Peyer's patch (tissue), 4 donors: ENCODE measurements around the gene GNGT1. TPM values are rescaled to one million over a fixed set of nuclear protein-coding genes. Genes with fewer than 3 reads are reported as not detected.
"Not testable (repeated sequence)": the region's sequence is repeated elsewhere in the genome, so short reads cannot be mapped to it uniquely, and the experiment has no call there.

Experiments used
- DNase-seq, 3 donors: peaks; one replicate each; pipeline ENCODE4 v3.0.0-alpha.2; 2017 to 2019
- H3K27ac ChIP-seq, 4 donors: fragments of 200-600 bp; sonication (generic); one replicate each; pipeline ENCODE4 v1.5.1; 2016 to 2019
- H3K27me3 ChIP-seq, 2 donors: fragments of 200-600 bp; sonication (generic); one replicate each; pipeline ENCODE4 v1.5.1; 2019
- H3K36me3 ChIP-seq, 3 donors: fragments of 200-600 bp; sonication (generic); one replicate each; pipeline ENCODE4 v1.5.1; 2016 to 2019
- H3K4me1 ChIP-seq, 4 donors: fragments of 200-600 bp; sonication (generic); one replicate each; pipeline ENCODE4 v1.5.1; 2016 to 2019
- H3K4me3 ChIP-seq, 4 donors: fragments of 200-600 bp; sonication (generic); 1 replicate in 3 of 4; 2 replicates in 1 of 4; pipeline ENCODE4 v1.5.1; 2016 to 2019; ENCODE audit warnings: mild to moderate bottlenecking in 1 of 4
- H3K9me3 ChIP-seq, 4 donors: fragments of 200-600 bp; sonication (generic); one replicate each; pipeline ENCODE4 v1.5.1; 2016 to 2019; ENCODE audit warnings: mild to moderate bottlenecking in 1 of 4
- POLR2A ChIP-seq, 2 donors: fragments of 450-650 bp; IDR thresholded peaks; one replicate each; pipeline ENCODE4 v1.5.1; 2017; ENCODE audit warnings: antibody characterized with exemption in 2 of 2, mild to moderate bottlenecking in 2 of 2, moderate library complexity in 2 of 2
- total RNA-seq, 4 donors: library from RNA; depleted of rRNA; stranded (reverse); fragments of >200 nt; gene quantifications; one replicate each; pipeline ENCODE4 v1.1.0, GENCODE V29; 2016
- TF ChIP-seq, protein P1 (sequence below), 6 experiments: fragments of 450-650 bp in 4 of 6; fragments of 200-600 bp in 2 of 6; sonication (generic) in 1 of 6; IDR thresholded peaks; one replicate each; pipeline ENCODE4 v1.5.1; 2017 to 2019; ENCODE audit warnings: antibody characterized with exemption in 6 of 6, mild to moderate bottlenecking in 3 of 6, moderate library complexity in 1 of 6

The GNGT1 gene
- total RNA-seq, 4 donors from 2014 or later = not detected

DNA sequence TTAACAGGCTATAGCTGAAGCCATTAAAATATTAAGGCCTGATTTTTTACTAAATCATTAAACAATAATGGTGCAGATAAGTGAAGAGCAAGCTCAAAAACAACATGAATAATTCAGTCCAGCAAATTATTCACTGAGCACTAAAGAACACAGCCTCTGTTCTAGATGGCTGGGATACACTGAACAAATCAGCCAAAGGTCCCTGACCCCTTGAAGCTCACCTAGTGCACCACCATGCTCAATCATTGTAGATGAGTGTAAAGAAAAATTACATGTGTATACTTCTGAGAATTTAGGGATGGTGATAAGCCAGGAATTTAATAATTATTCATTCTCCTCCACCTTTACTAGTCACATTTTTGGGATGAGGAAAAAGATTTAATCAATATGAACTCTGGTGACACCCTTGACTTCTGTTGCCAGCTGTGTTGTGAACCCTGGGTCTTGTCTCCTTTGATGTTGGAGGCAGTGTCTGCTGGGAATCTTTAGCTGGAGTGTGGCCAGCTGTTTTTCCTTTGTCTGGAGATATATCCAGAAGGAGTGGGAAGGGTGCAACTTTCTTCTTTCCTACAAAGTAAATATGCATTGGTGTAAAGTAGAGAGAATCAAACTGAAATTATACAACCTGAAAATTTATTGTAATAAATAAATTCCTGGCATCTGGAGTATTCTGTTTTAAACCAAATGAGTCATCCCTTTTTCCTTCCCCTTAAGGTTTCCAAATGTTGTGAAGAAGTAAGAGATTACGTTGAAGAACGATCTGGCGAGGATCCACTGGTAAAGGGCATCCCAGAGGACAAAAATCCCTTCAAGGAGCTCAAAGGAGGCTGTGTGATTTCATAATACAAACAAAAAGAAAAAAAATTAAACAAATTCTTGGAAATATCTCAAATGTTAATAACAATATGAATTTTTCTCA, 4.0 kb downstream of the GNGT1 start:
- Histone ChIP-seq H3K27ac (no peak overlapping the region), H3K4me1 (no peaks in the 10 kb centered on the region), H3K27me3 (no peaks in the 10 kb centered on the region), H3K9me3 (no peaks in the 10 kb centered on the region), H3K4me3 (no peak overlapping the region), H3K36me3 (no peaks in the 10 kb centered on the region)
- TF ChIP-seq, protein P1, sequence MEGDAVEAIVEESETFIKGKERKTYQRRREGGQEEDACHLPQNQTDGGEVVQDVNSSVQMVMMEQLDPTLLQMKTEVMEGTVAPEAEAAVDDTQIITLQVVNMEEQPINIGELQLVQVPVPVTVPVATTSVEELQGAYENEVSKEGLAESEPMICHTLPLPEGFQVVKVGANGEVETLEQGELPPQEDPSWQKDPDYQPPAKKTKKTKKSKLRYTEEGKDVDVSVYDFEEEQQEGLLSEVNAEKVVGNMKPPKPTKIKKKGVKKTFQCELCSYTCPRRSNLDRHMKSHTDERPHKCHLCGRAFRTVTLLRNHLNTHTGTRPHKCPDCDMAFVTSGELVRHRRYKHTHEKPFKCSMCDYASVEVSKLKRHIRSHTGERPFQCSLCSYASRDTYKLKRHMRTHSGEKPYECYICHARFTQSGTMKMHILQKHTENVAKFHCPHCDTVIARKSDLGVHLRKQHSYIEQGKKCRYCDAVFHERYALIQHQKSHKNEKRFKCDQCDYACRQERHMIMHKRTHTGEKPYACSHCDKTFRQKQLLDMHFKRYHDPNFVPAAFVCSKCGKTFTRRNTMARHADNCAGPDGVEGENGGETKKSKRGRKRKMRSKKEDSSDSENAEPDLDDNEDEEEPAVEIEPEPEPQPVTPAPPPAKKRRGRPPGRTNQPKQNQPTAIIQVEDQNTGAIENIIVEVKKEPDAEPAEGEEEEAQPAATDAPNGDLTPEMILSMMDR (IDR thresholded peaks at IDR 0.05) = no peak
- no peak for TF ChIP-seq POLR2A (IDR thresholded peaks at IDR 0.05)
- no peak for DNase-seq

DNA sequence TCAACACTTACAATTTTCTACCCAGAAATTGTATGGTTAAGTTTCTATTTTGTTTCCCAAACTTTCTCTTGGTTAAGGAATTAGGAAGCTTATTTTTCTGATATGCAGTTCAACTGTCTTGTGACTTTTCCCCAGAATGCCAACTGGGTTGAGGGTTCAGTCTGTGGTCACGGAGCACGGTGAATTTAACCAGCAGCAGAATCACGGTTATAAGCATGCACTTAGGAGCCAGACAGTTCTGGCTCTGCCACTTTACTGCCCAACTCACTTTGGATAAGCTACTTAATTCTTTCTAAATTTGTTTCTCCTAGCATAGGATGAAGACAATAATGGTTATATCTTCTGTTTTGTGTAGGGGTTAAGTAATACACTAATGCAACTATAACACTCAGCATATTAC, 4.9 kb downstream of the GNGT1 start:
- not testable (repeated sequence) for H3K27me3 ChIP-seq, H3K27ac ChIP-seq, H3K4me1 ChIP-seq, DNase-seq, H3K36me3 ChIP-seq, H3K9me3 ChIP-seq, H3K4me3 ChIP-seq

DNA sequence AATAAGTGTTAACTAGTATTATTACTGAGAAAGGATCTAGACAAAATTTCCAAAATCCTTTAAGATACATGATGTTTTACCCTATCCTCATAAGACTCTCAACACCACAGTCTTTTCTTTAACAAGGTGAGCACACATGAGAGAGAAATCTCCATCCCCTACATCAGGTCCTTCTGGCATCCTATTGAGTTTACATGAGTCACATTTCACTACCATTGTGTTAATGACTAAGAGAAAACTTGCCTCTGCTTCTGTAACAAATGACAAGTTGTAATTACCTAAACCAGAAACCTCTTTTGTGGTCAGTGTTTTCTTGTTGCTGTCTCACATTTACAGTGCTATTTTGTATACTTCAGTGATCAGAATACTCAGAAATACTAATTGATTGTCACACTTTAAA, 5.3 kb downstream of the GNGT1 start:
- not testable (repeated sequence) for H3K27me3 ChIP-seq, H3K9me3 ChIP-seq, H3K4me1 ChIP-seq, H3K27ac ChIP-seq, H3K4me3 ChIP-seq, DNase-seq, H3K36me3 ChIP-seq

DNA sequence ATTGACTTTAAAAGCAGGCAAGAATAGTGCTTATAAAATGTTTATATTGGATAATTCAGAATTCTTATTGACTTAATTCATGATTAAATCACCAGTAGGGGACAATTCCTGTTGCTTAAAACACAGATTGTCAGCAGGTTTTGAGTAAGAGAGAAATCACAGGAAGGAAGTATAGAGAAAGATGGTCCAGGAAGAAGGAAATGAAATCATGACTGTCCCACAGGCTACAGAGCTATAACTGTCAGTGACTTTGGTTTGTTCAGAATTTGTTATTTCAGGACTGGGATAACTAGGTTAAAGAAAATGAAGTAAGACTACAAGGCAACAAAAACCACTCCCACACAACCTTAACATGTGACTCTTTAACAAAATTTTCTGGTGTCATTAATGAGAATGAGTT, 6.8 kb downstream of the GNGT1 start:
- Histone ChIP-seq H3K27ac (no peak overlapping the region), H3K36me3 (no peaks in the 10 kb centered on the region), H3K9me3 (no peaks in the 10 kb centered on the region), H3K4me3 (no peak overlapping the region), H3K27me3 (no peaks in the 10 kb centered on the region), H3K4me1 (no peaks in the 10 kb centered on the region)
- DNase-seq = no peak
- TF ChIP-seq, protein P1 (IDR thresholded peaks at IDR 0.05) = no peak
- TF ChIP-seq POLR2A (IDR thresholded peaks at IDR 0.05) = no peak

DNA sequence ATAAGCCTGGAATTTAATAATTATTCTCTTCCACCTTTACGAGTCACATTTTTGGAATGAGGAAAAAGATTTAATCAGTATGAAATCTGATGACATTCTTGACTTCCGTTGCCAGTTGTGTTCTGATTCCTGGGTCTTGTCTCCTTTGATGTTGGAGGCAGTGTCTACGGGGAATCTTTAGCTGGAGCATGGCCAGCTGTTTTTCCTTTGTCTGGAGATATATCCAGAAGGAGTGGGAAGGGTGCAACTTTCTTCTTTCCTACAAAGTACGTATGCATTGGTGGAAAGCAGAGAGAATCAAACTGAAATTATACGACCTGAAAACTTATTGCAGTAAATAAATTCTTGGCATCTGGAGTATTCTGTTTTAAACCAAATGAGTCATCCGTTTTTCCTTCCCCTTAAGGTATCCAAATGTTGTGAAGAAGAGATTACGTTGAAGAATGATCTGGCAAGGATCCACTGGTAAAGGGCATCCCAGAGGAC, 8.3 kb downstream of the GNGT1 start:
- Histone ChIP-seq H3K4me3 (no peak overlapping the region), H3K27me3 (no peaks in the 10 kb centered on the region), H3K27ac (no peak overlapping the region), H3K4me1 (no peaks in the 10 kb centered on the region), H3K36me3 (no peaks in the 10 kb centered on the region), H3K9me3 (no peaks in the 10 kb centered on the region)
- no peak for DNase-seq
- no peak for TF ChIP-seq POLR2A (IDR thresholded peaks at IDR 0.05)
- TF ChIP-seq, protein P1 (IDR thresholded peaks at IDR 0.05) = no peak

DNA sequence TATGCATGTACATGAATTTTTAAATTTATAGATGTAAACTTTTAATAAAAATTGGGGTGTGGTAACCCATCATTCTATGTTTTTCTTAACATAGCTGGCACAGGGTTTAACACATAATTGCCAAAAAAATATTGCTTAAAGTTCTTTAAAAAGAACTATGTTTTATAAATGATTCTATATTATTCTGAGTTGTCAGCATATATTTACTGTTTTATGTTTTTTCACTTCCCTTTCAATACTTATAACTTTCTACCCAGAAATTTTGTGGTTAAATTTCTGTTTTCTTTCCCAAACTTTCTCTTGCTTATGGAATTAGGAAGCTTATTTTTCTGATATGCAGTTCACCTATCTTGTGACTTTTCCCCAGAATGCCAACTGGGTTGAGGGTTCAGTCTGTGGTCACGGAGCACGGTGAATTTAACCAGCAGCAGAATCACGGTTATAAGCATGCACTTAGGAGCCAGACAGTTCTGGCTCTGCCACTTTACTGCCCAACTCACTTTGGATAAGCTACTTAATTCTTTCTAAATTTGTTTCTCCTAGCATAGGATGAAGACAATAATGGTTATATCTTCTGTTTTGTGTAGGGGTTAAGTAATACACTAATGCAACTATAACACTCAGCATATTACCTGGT, 9.0 kb downstream of the GNGT1 start:
- not testable (repeated sequence) for DNase-seq, H3K9me3 ChIP-seq, H3K36me3 ChIP-seq, H3K27ac ChIP-seq, H3K4me1 ChIP-seq, H3K4me3 ChIP-seq, H3K27me3 ChIP-seq

DNA sequence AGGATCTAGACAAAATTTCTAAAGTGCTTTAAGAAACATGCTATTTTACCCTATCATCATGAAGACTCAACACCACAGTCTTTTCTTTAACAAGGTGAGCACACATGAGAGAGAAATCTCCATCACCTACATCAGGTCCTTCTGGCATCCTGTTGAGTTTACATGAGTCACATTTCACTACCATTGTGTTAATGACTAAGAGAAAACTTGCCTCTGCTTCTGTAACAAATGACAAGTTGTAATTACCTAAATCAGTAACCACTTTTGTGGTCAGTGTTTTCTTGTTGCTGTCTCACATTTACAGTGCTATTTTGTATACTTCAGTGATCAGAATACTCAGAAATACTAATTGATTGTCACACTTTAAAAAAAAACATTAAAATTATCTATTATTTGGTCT, 9.5 kb downstream of the GNGT1 start:
- H3K4me3 ChIP-seq, H3K9me3 ChIP-seq: not testable (repeated sequence)

DNA sequence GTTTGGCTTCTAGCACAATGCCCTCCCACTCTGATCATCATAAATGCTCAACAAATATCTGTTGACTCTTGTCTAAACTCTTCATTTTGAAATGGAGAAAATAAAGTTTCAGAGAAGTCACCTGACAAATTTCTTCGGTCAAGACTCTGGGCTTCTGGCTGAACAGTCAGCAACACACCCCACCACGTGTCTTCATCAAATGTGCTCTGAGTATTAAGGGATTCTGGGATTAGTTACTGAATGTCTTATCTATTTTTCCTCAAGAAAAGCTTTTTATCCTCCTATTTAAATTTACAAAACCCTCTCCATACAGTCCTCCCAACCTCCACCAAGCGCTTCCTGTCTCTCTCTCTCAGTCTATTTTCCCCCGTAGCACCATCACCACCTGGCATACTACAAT, 9.9 kb downstream of the GNGT1 start:
- H3K36me3 ChIP-seq, H3K27ac ChIP-seq, H3K4me1 ChIP-seq, H3K9me3 ChIP-seq, H3K27me3 ChIP-seq, DNase-seq, H3K4me3 ChIP-seq: not testable (repeated sequence)

More for the DNA sequence above, 9.5 kb downstream of the GNGT1 start:
- H3K4me1 ChIP-seq, H3K27ac ChIP-seq, DNase-seq, H3K36me3 ChIP-seq, H3K27me3 ChIP-seq: not testable (repeated sequence)
